T-helper 2 cell treated with Interferon-gamma antibody and Interleukin-4, amounts not matched to agents 100 ng/mL and 5 ng/mL, for 36 hours (primary cell): Measurements from ENCODE around the gene MRPS18C. TPM values are rescaled to one million over a fixed set of nuclear protein-coding genes. Genes with fewer than 3 reads are reported as not detected.
"Not testable (repeated sequence)": the region's sequence is repeated elsewhere in the genome, so short reads cannot be mapped to it uniquely, and the experiment has no call there.

Experiments
- intact Hi-C: fragments of 100-400 bp; cut with micrococcal nuclease; formaldehyde crosslinking; loops from one replicate; pipeline ENCODE4 v1.15.1; 2023
- total RNA-seq: library from RNA; stranded (reverse); gene quantifications from 2 replicates; pipeline ENCODE4 v1.2.3, GENCODE V29; 2022

Gene MRPS18C
- total RNA-seq, 1 donor from 2014 or later: 72.4 TPM

GRCh38 chr4:83496085-83496917 lies 40.4 kb downstream of the MRPS18C start:
- intact Hi-C loops: not testable (repeated sequence)

GRCh38 chr4:83498187-83498586 lies 42.3 kb downstream of the MRPS18C start:
- intact Hi-C loops: no loop called here

GRCh38 chr4:83501671-83502070 lies 45.8 kb downstream of the MRPS18C start:
- intact Hi-C loops: loop anchor here (10.0 kb wide), 1 partner anchor 1003 kb away; no protein-coding TSS in a partner anchor

- intact Hi-C loops: loop anchor here (2.0 to 10.0 kb wide), 2 partner anchors 19 to 1001 kb away; partner anchors contain the start of gene ABRAXAS1
Observed at GRCh38 chr4:83503974-83504373, 48.1 kb downstream of the MRPS18C start.

- intact Hi-C loops: loop anchor here (2.0 to 10.0 kb wide), 2 partner anchors 20 to 1000 kb away; partner anchors contain the start of gene ABRAXAS1
Observed at GRCh38 chr4:83504503-83504902, 48.6 kb downstream of the MRPS18C start.

- intact Hi-C loops: loop anchor here (2.0 to 10.0 kb wide), 2 partner anchors 20 to 1000 kb away; partner anchors contain the start of gene ABRAXAS1
Observed at GRCh38 chr4:83504996-83505395, 49.1 kb downstream of the MRPS18C start.

- intact Hi-C loops: loop anchor here (1.0 to 10.0 kb wide), 2 partner anchors 131 to 996 kb away; no protein-coding TSS in a partner anchor
Observed at GRCh38 chr4:83509156-83509585, 53.3 kb downstream of the MRPS18C start.

- intact Hi-C loops: no loop called here
Observed at GRCh38 chr4:83510442-83510841, 54.6 kb downstream of the MRPS18C start.

Other genes starting within 250 kb of the MRPS18C start
- gene COQ2, start 171.3 kb upstream of the MRPS18C start, total RNA-seq: 14.7 and 15.5 TPM in 2 replicates
- 10.4 and 10.6 TPM in 2 replicates for gene HPSE, start 121.2 kb upstream of the MRPS18C start, total RNA-seq
- gene HELQ, start 235 bp upstream of the MRPS18C start, total RNA-seq: 14.5 TPM in 2 replicates
- 15.4 and 17.5 TPM in 2 replicates for gene ABRAXAS1, start 29.0 kb downstream of the MRPS18C start, total RNA-seq
- gene GPAT3, start 80.0 kb downstream of the MRPS18C start, total RNA-seq: 10.3 and 11.1 TPM in 2 replicates